HUES48 (cell line): Measurements from ENCODE around the gene ATG10.

Experiments used
- H3K27ac ChIP-seq: one replicate; pipeline ENCODE4 v1.7.0; 2013; ENCODE audit warnings: low read depth, low read length, inconsistent platforms
- H3K27me3 ChIP-seq: 2 replicates; pipeline ENCODE4 v1.6.1; 2013; ENCODE audit warnings: mild to moderate bottlenecking, low read length; ENCODE audit not compliant: control insufficient read depth, insufficient read depth
- H3K36me3 ChIP-seq: 2 replicates; pipeline ENCODE4 v1.6.1; 2013; ENCODE audit warnings: low read length; ENCODE audit not compliant: control insufficient read depth, insufficient read depth
- H3K4me1 ChIP-seq: 2 replicates; pipeline ENCODE4 v1.6.1; 2013; ENCODE audit warnings: mild to moderate bottlenecking, low read length; ENCODE audit not compliant: control insufficient read depth, insufficient read depth
- H3K4me3 ChIP-seq: 2 replicates; pipeline ENCODE4 v1.5.1; 2013; ENCODE audit warnings: mild to moderate bottlenecking, low read depth, low read length
- H3K9ac ChIP-seq: 2 replicates; pipeline ENCODE4 v1.6.1; 2013; ENCODE audit warnings: mild to moderate bottlenecking, low read depth, low read length, moderate library complexity
- H3K9me3 ChIP-seq: 2 replicates; pipeline ENCODE4 v1.6.1; 2013; ENCODE audit warnings: low read length; ENCODE audit not compliant: control insufficient read depth, insufficient read depth

ATG10 gene

DNA sequence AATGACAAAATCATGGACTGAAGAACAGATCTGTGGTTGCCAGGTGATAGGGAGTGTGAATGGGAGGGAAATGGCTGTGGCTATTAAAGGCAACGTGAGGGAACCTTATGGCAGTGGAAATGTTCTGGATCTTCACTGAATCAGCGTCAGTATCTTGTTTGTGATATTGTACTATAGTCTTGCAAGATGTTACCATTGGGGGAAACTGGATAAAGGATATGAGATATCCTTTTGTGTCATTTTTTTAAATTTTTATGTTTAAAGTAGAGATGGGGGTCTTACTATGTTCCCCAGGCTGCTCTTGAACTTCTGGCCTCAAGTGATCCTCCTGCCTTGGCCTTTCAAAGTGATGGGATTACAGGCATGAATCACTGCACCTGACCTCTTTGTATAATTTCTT, 210.8 kb downstream of the ATG10 start:
- Histone ChIP-seq H3K4me1 (no peaks in the 10 kb centered on the region), H3K36me3 (no peaks in the 10 kb centered on the region), H3K27ac (no peak overlapping the region), H3K27me3 (no peaks in the 10 kb centered on the region), H3K4me3 (no peak overlapping the region), H3K9ac (no peak overlapping the region), H3K9me3 (no peaks in the 10 kb centered on the region)

DNA sequence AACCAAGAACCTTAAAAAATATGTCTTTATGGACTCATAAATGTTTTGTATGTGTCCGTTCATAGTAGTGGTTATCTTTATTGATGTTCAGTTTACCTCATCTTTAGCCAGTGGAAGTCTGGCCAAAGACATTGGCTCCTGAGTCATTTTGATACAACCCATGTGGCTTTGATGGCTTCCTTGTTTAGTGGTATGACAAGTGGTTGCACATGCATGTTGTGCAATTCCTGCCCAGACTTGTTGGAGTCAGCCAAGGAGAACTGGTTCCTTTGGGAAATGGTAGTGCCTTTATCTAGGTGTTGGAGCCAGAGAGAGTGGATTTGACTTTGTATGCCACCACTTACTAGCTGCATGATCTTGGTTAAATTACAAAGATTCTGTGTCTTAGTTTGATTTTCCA, 212.0 kb downstream of the ATG10 start:
- Histone ChIP-seq H3K9me3 (no peaks in the 10 kb centered on the region), H3K4me1 (no peaks in the 10 kb centered on the region), H3K27ac (no peak overlapping the region), H3K9ac (no peak overlapping the region), H3K27me3 (no peaks in the 10 kb centered on the region), H3K36me3 (no peaks in the 10 kb centered on the region), H3K4me3 (no peak overlapping the region)

DNA sequence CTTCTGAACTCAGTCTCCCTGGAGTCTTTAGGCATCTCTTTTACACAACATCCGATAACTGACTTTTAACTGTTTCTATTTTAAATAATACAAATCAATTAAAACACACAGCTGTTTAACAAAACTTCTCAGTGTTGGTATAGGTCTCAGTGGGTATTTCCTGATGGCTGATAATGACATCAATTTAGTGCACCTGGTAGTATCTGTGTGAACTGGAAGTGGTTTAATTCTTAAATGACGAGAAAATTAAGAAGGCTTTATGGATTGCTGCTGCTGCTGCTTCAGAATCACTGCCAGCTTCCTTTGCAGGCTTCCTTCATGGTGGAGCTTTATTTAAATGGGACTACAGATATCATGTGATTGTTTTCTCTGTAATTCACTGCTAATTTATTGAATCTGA, 214.0 kb downstream of the ATG10 start:
- H3K27me3 ChIP-seq: no peaks in the 10 kb centered on the region
- no peaks in the 10 kb centered on the region for H3K36me3 ChIP-seq
- no peaks in the 10 kb centered on the region for H3K9me3 ChIP-seq
- no peak overlapping the region for H3K9ac ChIP-seq
- H3K4me3 ChIP-seq: no peak overlapping the region
- no peaks in the 10 kb centered on the region for H3K4me1 ChIP-seq
- no peak overlapping the region for H3K27ac ChIP-seq

DNA sequence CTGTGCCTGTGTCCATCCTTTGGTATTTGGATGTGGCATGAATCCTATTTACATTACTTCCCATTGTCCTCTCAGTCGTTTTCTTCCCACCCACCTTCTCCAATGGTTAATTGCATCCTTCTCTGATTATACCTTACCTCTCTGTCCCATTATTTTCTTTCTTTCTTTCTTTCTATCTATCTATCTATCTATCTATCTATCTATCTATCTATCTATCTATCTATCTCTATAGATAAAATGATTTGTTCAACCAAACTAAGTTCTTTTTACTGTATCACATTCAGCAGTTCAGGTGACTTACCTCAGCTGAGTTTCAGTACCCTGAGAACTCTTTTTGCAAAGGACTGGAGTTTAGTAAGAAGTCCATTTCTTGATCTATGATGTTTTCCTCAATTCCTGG, 225.7 kb downstream of the ATG10 start:
- H3K9me3 ChIP-seq: no peaks in the 10 kb centered on the region
- no peak overlapping the region for H3K27ac ChIP-seq
- H3K36me3 ChIP-seq: no peaks in the 10 kb centered on the region
- H3K27me3 ChIP-seq: no peaks in the 10 kb centered on the region
- H3K9ac ChIP-seq: no peak overlapping the region
- H3K4me3 ChIP-seq: no peak overlapping the region
- no peaks in the 10 kb centered on the region for H3K4me1 ChIP-seq

DNA sequence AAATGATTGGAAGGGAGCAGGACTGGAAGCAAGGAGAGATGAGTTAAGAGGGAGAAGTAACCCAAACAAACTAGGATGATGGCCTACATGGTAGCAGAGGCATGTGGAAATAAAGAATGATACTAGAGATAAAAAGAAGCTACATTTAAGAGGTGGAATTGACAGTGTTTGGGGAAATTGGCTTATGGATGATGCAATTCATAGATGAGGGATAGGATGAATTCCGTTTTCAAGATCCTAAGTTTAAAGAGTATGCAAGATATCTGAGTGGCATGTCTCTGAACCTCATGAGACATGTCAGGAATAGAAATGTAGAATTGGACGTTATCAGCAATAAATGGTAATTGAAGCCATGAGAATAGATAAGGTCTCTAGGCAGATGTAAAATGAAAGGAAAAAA, 232.7 kb downstream of the ATG10 start:
- no peaks in the 10 kb centered on the region for H3K36me3 ChIP-seq
- no peak overlapping the region for H3K4me3 ChIP-seq
- no peaks in the 10 kb centered on the region for H3K27me3 ChIP-seq
- H3K27ac ChIP-seq: no peak overlapping the region
- H3K9me3 ChIP-seq: no peaks in the 10 kb centered on the region
- H3K4me1 ChIP-seq: no peaks in the 10 kb centered on the region
- H3K9ac ChIP-seq: no peak overlapping the region

DNA sequence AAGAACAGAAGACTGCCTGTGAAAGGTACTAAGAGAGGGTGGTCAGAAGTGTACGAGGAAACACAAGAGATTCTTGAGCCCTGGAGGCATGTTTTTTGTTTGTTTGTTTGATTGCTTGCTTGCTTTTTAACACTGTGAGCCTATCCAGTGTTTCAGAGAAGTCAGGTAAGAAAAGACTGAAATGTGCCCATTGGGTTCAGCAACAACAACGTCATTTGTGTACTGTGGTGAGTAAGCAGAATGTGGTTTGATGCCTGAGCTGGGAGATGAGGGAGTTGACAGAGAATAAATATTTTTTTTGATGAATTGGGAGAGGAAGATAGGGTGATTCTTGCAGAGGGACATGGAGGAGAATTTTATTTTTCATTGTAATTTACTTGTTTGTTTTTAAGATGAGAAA, 233.2 kb downstream of the ATG10 start:
- Histone ChIP-seq H3K27ac (no peak overlapping the region), H3K36me3 (no peaks in the 10 kb centered on the region), H3K27me3 (no peaks in the 10 kb centered on the region), H3K9me3 (no peaks in the 10 kb centered on the region), H3K4me3 (no peak overlapping the region), H3K4me1 (no peaks in the 10 kb centered on the region), H3K9ac (no peak overlapping the region)

DNA sequence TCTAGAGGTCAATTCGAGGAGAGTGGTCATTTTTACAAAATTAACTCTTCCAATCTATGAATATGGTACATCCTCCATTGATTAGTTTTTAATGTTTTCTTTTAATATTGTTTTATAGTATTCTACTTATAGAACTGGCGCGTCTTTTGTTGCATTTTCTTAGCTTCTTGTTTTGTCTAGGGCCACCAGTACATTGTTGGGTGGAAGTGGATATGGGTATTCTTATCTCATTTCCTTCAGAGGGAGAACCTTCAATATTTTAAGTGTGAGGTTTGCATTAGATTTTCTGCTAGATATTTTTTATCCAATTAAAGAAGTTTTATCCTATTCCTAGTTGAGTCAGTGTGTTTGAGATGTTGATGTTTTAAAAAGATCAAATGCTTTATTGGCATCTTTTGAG, 236.5 kb downstream of the ATG10 start:
- Histone ChIP-seq H3K4me3 (no peak overlapping the region), H3K27me3 (no peaks in the 10 kb centered on the region), H3K27ac (no peak overlapping the region), H3K9ac (no peak overlapping the region), H3K4me1 (no peaks in the 10 kb centered on the region), H3K36me3 (no peaks in the 10 kb centered on the region), H3K9me3 (no peaks in the 10 kb centered on the region)

DNA sequence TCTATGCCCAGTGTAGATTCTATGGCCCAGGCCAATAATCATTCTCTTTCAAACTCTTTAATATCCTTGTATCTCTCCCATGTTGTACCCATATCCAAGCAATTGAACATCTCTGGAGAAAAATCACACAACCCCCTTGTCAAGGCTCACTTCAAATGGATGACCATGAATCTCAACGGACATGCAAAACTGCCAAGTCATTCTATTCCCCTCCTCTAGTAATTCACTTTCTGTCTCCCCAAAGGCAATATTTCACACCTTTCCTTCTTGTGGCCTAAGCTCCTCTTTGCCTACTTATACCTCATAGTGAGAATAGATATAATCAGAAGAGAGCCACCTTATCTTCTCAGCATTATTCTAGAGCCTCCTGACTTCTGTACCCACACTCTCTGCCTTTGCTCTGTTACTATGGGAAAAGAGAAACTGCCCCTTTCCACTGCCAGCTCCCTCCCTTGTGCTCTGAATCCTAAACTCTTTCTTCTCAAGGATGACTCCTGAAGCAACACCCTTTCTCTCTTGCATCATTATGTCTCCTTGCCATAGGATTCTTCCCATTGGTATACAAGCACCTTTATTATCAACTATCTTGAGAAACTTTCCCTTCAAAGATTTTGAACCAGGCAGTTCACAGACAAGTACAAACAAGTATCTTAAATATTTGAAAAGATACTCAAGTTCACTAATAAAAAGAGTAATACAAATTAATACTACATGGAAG, 240.2 kb downstream of the ATG10 start:
- Histone ChIP-seq H3K4me3 (no peak overlapping the region), H3K9me3 (no peaks in the 10 kb centered on the region), H3K9ac (no peak overlapping the region), H3K4me1 (no peaks in the 10 kb centered on the region), H3K36me3 (no peaks in the 10 kb centered on the region), H3K27me3 (no peaks in the 10 kb centered on the region), H3K27ac (no peak overlapping the region)

DNA sequence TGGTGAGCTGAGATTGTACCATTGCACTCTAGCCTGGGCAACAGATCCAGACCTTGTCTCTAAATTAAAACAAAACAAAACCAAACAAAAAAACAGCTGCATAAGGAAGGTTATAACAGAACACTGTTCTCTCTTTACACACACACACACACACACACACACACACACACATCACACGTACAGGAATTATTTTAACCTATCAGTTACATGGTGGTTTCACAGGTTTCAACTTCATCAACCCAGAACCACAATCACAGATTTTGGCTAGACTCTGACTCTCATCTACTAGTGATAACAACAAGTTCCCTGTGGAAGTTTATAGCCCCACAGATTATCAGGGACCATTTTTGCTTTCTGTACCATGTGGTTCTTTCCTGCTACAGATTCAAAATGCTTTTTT, 246.1 kb downstream of the ATG10 start:
- H3K36me3 ChIP-seq: no peaks in the 10 kb centered on the region
- no peak overlapping the region for H3K4me3 ChIP-seq
- no peaks in the 10 kb centered on the region for H3K9me3 ChIP-seq
- H3K27me3 ChIP-seq: no peaks in the 10 kb centered on the region
- no peak overlapping the region for H3K9ac ChIP-seq
- H3K4me1 ChIP-seq: 0 out of 2 replicates have a peak, but pooled peaks cover 5% of the 10 kb centered on the region
- H3K27ac ChIP-seq: no peak overlapping the region

DNA sequence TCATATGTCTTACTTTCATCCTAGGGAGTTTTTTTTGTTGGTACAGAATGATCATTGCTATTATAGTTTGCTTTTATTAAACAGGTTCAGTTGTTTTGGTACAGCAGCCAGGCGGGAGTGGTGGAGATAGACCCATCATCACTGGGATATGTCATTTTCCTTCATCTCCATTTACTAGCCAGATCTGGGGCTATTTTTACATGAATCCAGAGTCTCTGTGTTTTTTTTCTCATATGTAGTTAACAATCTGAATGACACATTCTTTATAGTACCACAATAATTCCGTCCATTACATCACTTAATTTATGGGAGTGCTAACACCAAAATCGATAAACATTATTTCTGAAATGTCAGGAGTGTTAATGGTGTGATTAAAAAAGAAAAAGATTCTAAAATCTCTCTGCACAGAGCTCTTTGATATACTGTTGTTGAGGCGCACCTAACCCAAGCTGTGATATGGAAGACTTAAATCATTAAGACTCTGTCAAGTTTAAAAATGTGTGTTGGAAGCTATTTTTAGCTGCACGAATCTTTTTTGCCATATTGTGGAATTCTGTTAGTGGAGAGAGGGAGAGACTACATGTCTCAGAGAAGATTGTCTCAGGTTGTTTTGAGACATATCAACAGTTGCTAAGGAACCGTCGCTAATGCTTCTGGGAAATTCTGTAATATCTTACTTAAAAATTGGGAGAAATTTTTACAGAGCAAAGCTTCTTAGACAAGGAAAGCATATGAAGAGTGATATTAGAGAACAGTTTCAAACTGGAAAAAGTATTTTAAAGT, 246.7 kb downstream of the ATG10 start:
- H3K9me3 ChIP-seq: no peaks in the 10 kb centered on the region
- no peaks in the 10 kb centered on the region for H3K36me3 ChIP-seq
- H3K27ac ChIP-seq: no peak overlapping the region
- H3K4me1 ChIP-seq: 0 out of 2 replicates have a peak, but pooled peaks cover 5% of the 10 kb centered on the region
- H3K9ac ChIP-seq: no peak overlapping the region
- H3K4me3 ChIP-seq: no peak overlapping the region
- no peaks in the 10 kb centered on the region for H3K27me3 ChIP-seq

DNA sequence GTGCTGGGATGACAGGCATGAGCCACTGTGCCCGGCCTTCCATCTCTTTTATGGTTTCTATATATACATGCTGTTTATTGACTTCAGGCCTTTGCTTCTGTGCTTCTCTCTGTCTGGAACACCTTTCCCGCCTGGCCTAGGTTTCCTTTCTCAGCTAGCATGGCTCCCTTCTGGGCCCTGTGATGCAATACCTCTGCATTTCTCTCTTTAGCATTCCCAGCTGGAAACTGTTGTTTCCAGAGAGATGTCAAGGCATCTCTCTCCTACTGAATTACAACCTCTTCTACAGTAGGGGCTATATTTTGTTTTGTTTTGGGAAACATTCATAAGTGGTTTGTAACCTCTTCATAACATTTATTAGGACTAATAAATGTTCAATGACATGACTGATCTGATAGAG, 249.2 kb downstream of the ATG10 start:
- Histone ChIP-seq H3K9ac (no peak overlapping the region), H3K36me3 (no peaks in the 10 kb centered on the region), H3K4me3 (no peak overlapping the region), H3K9me3 (no peaks in the 10 kb centered on the region), H3K27ac (no peak overlapping the region), H3K4me1 (peaks cover 20% of the 10 kb centered on the region), H3K27me3 (no peaks in the 10 kb centered on the region)
